HG03521 (cell line): ENCODE measurements around the gene HLCS.

Experiments used
- ATAC-seq: cut with Tn5 transposase; IDR thresholded peaks from one replicate; pipeline ENCODE4 v1.9.1; 2021; ENCODE audit warnings: mild to moderate bottlenecking, moderate library complexity; ENCODE audit not compliant: unreplicated experiment

HLCS gene

DNA sequence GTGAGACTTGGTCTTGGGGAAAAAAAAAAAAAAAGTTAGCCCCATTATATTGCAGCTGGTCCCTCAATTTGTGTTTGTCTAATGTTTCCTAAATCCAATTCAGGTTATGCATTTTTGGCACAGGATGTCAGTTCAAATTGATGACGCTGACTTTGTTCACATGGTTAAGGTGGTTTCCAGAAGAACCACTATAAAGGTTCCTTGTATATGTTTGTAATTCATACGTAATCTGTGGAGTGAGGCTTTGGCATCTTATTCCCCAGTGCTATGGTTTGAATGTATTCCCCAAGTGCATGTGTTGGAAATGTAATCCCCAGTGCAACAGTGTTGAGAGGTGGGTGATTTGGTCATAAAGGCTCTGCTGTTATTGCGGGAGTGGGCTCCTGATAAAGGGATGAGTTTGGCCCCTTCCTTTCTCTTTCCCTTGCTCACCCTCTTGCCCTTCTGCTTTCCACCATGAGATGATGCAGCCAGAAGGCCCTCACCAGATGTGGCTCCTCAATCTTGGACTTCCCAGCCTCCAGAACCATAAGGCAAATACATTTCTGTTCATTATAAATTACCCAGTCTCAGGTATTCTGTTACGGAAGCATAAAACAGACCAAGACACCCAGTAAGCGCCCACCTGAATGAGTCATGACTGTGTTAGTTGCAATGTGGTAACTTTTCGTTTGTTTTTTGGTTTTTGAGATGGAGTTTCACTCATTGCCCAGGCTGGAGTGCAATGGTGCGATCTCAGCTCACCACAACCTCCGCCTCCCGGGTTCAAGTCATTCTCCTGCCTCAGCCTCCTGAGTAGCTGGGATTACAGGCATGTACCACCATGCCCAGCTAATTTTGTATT lies 19.5 kb upstream of the HLCS start:
- ATAC-seq = no peak

- ATAC-seq = no peak
These were observed 15.7 kb upstream of the HLCS start for GRCh38 chr21:36981977-36982700.

- ATAC-seq = no peak
These were observed 14.6 kb upstream of the HLCS start for GRCh38 chr21:36981049-36981391.

DNA sequence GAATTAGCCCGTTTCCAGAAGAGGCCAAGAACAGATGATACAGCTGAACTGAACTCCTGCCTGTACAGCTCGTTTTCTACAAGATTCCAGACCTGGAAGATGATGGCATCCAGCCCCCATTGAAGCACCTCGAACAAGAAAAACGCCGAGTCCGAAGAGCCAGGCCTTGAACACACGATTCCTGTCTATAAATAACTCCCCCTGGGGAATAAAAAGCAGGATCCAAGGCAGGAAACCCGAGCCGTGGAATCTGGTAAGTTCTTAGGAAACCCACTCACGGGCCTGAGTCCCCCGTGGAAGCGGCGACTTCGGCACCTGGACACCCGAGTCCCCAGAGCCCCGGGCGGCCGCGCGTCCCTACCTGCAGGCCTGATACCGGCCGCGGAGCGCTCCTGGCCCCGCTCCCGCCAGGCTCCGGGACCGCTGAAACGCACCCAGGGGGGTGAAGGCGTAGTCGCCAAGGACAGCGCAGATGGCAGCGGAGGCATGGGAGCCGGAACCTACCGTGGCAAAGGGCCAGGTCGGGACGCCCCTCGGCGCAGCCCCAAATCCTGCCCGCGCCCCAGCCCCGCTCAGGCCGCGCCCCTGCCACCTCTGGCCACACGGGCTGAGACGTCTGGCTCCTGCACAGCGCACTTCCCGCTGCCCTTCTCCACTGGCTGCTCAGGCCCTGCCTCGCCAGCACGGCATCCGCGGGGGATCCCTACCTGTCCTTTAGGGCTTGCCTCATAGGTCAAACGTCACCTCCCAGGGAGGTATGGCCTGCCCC lies 14.0 kb upstream of the HLCS start:
- ATAC-seq = no peak

- ATAC-seq = peak; percentile 44
These were observed 10.6 kb upstream of the HLCS start for GRCh38 chr21:36976882-36977651.

GRCh38 chr21:36976228-36976861 lies 9.9 kb upstream of the HLCS start:
- ATAC-seq = no peak

DNA sequence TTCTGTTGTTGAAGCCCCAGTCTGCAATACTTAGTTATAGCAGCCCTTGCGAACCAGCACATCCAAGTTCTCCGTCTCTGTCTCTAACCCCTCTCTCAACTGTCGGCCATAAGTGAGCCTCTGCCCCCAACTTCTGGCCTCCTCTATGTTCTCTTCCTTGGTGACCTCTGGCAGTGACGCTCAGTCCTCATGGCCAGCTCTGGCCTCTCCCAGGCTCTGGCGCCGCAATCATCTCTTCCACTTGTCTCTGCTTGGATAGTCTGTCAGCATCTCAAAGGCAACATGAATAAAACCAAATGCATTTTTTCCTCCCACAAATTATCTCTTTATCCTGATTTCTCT lies 8.4 kb upstream of the HLCS start:
- ATAC-seq = no peak

DNA sequence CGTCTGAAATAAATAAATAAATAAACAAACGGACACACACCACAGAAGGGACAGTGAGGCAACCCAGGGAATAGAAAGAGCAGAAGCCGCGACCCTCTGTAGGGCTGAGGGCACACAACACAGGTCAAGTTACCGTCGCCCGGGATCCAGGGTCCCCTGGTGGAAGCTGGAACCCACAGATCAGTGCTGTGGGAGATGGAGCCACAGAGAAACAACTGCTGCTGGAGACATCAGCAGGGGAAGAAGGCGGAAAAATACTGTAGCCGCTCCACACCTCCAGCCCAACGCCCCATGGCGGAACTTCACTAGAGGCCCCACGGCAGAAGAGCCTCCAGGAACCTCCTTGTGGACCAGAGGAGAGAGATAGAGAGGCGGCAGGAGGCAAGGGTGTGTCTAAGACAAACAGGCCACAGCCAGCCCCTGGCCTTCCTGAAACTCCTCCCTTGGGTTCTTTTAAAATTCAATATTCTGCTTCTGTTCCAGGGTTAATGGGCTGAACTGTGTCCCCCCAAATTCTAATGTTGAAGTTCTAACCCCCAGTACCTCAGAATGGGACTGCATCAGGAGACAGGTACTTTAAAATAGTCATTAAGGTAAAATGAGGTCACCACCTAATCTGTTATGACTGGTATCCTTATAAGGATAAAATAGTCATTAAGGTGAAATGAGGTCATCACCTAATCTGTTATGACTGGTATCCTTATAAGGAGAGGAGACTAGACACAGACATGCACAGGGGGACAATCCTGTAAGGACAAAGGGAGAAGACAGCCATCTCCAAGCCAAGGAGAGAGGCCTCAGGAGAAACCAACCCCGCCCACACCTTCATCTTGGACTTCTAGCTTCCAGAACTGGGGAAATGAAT lies 7.7 kb upstream of the HLCS start:
- no peak for ATAC-seq

DNA sequence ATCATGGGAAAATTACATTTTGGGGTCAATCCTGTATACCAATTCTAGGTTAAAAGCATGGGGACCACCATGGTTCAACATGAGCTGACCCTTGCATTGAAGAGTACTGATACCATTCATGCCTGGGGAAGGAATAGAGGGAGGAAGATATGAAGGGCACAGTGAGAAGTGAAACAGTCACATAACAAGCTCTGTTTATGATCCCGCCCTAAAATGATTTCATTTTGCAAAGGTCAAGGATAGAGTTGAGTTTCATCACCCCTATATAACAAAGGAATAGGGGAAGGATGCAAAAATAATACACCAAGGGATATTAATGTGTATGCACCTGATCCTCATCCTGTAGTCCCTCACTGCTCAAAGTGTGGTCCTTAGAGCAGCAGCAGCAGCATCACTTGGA lies 2.5 kb upstream of the HLCS start:
- no peak for ATAC-seq

GRCh38 chr21:36968414-36968813 lies 1.9 kb upstream of the HLCS start:
- no peak for ATAC-seq

- peak; percentile 29 for ATAC-seq
These were observed 626 bp upstream of the HLCS start for GRCh38 chr21:36966821-36967768.

- no peak for ATAC-seq
These were observed 776 bp downstream of the HLCS start for GRCh38 chr21:36965720-36966065.

DNA sequence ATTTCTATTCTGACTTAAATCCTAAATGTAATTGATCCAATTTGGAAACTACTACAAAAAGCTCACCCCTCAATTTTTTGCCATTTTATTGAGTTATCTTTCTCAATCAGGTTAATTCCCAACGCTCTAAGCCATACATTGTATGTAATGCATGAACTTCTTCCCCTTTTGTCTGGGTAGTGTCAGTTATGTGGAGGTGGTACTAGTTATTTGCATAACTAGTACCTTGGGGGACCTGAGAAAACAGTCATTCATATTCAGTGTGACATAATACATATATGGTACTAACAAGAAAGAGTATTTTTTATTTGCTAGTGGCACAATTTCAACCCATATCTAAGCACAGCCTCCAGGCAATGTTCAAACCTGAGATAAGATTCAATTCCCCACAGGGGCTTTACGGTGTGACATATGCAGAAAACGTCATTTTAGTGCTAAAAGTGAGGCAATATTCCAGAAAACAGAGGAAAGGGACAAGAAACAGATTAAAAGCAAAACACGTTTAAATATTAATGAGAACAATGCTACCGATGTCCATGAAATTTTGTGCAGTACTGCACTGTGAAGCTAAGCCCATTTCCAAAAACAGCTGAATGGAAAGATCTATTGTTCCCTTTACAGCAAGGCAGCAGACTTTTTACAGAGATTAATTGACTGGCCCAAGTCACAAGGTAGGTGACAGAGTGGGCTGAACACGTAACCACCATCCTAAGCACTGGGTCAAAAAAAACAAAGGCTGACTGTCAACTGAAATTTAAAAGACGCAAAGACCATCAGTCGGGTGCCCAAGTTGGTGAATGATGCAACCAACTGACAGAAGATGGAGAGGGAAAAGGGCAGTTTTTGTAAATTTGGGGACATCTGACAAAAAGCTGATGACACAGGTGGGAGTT lies 1.4 kb downstream of the HLCS start:
- ATAC-seq = no peak

GRCh38 chr21:36964398-36964797 lies 2.1 kb downstream of the HLCS start:
- ATAC-seq = no peak

GRCh38 chr21:36962098-36962780 lies 4.2 kb downstream of the HLCS start:
- ATAC-seq = no peak

GRCh38 chr21:36960676-36961284 lies 5.7 kb downstream of the HLCS start:
- ATAC-seq = no peak
